ENCODE data around the gene DNM1L.

GRCh38 chr12:32661706-32662105, 17.4 kb upstream of the DNM1L start:
- no peak for TF ChIP-seq EP300 (IDR thresholded peaks at IDR 0.05)
- TF ChIP-seq, protein P1, sequence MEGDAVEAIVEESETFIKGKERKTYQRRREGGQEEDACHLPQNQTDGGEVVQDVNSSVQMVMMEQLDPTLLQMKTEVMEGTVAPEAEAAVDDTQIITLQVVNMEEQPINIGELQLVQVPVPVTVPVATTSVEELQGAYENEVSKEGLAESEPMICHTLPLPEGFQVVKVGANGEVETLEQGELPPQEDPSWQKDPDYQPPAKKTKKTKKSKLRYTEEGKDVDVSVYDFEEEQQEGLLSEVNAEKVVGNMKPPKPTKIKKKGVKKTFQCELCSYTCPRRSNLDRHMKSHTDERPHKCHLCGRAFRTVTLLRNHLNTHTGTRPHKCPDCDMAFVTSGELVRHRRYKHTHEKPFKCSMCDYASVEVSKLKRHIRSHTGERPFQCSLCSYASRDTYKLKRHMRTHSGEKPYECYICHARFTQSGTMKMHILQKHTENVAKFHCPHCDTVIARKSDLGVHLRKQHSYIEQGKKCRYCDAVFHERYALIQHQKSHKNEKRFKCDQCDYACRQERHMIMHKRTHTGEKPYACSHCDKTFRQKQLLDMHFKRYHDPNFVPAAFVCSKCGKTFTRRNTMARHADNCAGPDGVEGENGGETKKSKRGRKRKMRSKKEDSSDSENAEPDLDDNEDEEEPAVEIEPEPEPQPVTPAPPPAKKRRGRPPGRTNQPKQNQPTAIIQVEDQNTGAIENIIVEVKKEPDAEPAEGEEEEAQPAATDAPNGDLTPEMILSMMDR (IDR thresholded peaks at IDR 0.05), result no peak
